ENCODE measurements around the gene EXOC6.

Gene EXOC6

DNA sequence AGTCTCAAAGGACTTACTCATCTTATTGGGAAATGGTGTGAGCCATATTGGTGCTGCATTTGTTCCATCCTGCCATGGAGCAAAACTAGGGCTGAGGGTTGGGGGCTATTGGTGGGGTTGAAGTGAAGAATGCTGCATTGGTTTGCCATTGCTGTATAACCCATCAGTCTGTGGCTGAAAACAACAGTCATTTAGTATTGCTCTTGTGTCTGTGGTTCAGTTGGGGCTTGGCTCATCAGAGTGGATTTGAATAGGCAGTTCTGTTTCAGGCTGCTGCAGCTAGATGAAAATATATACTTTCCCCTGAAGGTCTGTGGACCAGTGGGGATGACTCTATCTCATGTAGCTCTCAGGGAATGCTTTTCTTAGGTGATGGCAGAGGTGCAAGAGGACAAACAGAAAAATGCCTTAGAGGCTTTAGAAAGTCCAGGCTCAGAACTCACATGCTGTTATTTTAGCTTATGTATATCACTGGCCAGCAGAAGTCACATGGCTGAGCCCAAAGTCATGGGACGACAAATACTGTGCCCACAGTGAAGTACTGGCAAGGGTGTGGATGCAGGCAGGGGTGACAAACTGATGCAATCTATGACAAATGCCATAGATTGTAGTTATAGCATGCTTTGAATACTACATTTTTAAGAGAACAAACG is 15.2 kb upstream of the EXOC6 start:
- in situ Hi-C loops (cut with MboI; ENCODE audit: low sequenced_read_pairs), result no loop called here

DNA sequence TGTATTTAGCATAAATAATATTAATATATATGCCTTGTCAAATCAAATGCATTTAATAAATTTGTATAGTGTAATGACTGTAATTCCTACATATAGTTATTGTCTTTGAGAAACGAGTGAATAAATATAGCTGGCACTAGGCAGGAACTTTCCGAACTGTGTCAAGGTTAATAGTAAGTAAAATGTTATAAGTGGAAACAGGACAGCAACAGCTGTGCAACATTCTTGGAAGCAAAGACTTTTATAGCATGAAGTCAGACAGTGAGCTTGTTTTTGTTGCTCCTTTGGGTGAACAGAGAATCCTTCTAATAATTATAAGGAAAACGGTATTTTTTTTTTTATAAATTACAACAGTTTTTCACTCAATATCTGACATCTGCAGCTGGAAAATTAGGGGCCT is 14.0 kb upstream of the EXOC6 start:
- in situ Hi-C loops (cut with MboI; ENCODE audit: low sequenced_read_pairs), result no loop called here

DNA sequence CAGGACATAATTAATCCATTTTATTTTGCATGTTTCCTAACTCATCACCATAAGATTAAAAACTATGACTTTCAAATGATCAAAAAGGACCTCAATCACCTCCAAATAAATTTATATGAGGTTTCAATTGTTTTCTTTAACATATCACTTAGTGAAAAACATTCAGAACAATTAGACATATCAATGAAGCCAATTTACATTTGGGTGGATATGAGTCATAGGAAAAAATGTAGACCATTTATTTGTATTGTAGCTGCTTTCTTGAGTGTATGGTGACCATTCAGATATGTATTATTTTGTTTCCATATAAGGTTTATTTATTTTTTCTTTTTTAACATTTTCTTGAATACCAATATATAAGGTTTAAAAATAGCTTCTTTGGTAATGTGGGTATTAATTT is 13.3 kb upstream of the EXOC6 start:
- in situ Hi-C loops (cut with MboI; ENCODE audit: low sequenced_read_pairs), result no loop called here

DNA sequence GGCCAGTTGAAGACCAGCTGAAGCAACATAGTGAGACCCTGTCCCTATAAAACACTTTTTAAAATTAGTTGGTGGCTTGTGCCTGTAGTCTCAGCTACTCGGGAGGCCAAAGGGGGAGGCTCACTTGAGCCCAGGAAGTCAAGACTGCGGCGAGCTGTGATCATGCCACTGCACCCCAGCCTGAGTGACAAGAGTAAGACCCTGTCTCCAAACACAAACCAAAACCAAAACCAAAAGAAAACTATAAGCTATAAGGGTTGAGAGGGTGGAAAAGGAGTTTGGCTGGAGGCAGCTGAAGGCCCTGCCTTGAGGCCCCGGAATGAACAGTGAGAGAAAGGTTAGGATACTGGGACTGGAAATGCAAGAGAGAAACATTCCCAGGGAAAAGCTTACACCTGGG is 10.9 kb upstream of the EXOC6 start:
- in situ Hi-C loops (cut with MboI; ENCODE audit: low sequenced_read_pairs), result no loop called here

DNA sequence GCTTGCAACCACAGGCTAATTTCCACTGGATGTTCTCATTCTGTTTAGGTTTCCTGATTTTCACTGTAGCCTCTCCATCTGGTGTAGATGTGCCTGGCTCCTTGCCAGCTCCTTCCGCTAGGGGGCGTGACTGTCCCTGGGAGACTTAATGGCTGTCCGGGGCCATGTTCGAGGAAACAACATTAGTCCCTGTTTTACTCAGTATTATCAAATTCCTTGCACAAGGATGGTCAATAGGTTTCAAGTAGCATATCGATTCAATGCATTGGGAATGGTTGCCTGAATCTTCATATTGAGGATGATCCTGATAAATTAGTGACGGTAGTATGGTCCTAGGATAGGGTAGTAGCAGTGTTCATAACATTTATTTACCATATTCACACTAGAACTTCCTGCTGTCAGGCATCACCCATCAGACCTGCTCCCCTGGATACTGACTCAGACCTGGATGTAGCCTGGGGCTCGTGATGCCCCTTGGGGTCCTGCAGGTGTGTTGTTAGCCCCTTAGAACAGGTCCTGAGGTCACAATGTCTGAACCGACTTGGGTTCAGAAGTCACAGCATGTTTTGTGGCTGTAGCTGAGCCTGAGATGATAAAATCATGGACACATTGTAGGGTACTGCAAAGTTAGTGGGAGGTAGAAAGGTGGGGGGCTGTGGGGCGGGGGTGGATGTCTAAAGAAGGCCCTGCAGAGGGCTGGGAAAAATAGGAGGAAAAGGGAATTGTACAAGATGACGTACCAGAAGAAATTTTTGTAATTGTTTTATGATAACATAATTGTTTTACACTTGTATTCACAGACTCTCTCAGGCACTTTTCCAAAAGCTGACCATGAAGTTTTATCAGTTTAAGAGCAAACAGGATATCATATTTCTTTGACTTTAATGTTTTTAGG is 8.9 kb upstream of the EXOC6 start:
- in situ Hi-C loops (cut with MboI; ENCODE audit: low sequenced_read_pairs), result no loop called here

DNA sequence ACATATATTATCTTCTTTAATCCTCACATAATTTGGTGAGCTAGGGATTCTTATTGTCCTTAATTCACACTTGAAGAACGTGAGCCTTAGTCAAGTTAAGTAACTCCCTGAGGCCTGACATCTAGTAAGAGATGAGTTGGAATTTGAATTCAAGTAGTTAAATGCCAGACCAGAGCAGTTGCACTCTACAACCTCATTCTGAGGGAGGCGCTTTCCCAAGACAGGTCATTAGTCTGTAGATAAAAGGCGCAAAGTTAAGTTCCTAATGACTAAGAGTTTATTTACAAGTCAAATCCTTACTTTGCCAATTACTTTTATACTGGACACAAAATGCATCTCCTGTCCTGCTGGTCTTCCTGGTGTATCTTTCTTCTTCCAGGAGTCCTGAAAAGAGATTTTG is 3.6 kb upstream of the EXOC6 start:
- in situ Hi-C loops (cut with MboI; ENCODE audit: low sequenced_read_pairs), result no loop called here

DNA sequence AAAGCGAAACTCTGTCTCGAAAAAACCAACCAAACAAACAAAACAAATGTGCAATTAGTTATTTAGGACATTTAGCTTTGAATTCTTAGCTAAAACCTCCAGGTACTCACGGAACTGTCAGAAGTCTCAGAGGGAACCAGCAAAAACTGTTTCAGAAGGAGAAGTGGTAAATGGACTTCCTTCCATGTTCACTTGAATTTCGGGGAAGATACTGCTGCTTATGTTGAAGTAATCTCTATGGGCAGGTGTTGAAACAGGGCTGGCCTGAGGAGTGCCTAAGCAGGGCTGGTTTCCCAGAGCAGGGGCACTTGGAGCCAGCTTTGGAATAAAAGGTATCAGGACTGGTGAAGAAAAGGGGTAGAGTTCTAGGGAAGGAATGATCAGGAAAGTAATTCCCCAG is 2.4 kb upstream of the EXOC6 start:
- in situ Hi-C loops (cut with MboI; ENCODE audit: low sequenced_read_pairs), result no loop called here

DNA sequence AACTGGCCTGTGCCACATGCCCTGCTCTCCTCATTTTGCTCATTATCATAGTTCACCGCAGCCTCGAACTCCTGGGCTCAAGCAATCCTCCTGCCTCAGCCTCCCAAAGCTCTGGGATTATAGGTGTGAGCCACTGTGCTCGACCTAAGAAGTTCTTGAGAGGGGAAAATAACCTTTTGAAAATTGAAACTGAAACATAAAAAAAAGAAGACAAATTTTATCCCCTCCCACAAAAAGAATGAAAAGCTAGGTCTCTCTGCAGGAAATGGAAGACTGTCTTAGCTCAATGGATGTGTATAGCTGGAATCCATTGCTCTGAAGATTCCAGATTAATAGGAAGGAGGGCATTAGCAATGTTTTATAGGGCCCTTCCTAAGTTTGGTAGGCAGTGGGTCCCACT is 2.0 kb upstream of the EXOC6 start:
- in situ Hi-C loops (cut with MboI; ENCODE audit: low sequenced_read_pairs), result no loop called here

DNA sequence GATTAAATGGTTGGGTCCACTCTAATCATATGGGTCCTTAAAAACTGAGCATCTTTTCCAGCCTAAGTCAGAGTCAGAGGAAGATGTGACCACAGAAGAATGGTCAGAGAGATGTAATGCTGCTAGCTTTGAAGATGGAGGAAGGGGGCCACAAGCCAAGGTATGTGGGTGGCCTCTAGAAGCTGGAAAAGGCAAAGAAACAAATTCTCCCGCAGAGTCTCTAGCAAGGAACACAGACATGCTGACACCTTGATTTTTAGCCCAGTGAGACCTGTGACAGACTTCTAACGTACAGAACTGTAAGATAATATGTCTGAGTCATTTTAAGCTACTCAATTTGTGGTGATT is 1.5 kb upstream of the EXOC6 start:
- in situ Hi-C loops (cut with MboI; ENCODE audit: low sequenced_read_pairs), result no loop called here

DNA sequence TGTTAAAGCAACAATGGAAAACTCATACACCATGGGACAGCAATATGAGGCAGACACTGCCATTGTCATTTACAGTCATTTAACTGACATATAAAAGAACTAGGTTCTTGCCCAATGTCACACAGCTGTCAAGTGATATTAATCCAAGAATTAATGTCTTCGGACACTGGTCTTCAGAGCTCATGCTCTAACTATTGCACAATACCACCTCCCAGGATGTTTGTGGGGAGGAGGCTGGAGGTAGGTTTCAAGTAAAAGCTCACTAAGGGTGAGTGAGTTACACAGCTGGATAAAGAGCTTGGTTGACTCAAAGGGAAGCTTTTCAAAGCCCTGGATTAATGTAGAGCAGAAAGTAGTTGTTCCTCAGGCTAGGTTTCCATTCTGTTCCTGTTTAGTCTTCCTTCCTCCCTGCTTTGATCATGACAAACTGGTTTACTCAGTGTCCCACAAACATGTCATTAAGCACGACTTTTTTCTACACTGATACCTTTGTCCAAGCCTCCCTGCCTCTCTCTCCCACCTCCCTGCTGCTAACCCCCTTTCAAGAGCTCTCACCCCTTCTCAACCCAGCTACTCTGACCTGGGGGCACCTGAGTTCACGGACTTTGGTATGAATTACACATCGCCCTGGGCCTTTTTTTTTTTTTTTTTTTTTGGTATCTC is 987 bp upstream of the EXOC6 start:
- in situ Hi-C loops (cut with MboI; ENCODE audit: low sequenced_read_pairs), result no loop called here

DNA sequence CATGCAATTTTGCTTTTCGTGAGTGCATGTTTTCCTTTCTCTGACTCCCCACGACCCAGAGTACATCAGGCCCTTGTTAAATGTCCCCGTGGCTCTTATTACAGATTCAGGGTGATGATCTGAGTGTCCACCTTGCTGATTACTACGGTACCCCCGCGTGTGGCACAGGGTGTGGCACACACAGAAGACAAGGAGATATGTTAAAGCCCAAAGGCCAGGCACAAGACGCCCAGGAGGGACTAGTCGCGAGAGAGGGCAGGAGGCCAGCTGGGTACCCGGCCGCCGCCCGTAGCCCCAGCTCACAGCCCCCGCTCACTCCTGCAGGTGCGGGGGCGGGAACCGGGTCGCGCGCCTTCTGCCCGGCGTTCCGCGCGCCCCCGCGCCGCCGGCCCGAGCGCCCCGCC is 281 bp upstream of the EXOC6 start:
- in situ Hi-C loops (cut with MboI; ENCODE audit: low sequenced_read_pairs), result no loop called here

DNA sequence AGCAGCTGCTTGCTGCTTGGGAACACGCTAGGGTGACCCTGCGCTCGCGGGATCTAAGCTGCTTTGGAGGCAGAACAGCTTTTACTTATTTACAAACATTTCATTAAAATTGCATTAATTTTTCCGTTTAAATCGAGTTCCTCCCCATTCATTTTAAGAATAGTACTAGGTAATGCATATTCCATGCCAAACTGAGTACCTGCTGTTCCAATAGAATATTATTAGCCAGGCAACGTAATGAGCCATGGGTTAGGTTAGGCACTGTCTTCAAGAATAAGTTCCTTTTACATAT is 860 bp downstream of the EXOC6 start:
- in situ Hi-C loops (cut with MboI; ENCODE audit: low sequenced_read_pairs), result no loop called here

DNA sequence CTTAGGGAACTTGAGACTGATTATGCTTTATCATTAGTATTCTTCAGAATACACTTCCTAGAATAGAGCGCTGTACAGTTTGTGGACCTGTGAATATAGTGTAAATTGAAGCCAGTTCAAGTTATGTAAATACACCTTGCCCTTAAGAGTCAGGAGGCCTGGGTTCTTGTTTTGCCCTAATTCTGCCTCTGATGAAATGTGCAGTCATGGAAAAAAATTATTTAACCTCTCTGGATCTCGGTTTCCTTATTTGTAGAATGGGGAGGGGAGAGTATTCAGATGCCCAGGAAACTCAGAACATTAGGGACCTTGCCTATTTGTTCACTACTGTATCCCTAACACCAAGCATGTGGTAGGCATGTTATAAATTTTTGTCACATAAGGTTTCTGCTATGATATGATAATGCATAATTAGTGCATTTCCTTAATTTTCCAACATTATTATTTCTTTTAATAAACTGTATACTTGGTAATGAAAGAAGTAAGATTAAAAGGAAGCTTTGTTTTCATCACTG is 1.3 kb downstream of the EXOC6 start:
- in situ Hi-C loops (cut with MboI; ENCODE audit: low sequenced_read_pairs), result no loop called here

DNA sequence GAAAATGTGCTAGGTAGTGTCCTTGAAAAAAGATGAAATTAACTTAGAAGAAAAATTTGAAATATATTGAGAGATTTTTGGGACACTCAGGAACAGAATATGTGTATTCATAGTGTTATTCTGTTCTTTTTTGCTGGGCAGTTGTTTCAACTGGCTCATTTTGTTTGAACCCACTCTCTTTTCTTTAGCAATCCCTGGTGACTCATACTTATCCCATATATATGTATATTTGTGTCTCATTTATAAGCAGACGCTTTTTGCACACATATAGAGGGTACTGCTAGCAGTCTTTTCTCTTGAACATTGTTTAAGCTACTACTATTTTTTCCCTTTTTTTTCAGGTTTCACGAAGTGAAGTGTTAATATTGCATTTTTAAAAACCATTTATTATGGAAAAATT is 1.9 kb downstream of the EXOC6 start:
- in situ Hi-C loops (cut with MboI; ENCODE audit: low sequenced_read_pairs), result no loop called here

DNA sequence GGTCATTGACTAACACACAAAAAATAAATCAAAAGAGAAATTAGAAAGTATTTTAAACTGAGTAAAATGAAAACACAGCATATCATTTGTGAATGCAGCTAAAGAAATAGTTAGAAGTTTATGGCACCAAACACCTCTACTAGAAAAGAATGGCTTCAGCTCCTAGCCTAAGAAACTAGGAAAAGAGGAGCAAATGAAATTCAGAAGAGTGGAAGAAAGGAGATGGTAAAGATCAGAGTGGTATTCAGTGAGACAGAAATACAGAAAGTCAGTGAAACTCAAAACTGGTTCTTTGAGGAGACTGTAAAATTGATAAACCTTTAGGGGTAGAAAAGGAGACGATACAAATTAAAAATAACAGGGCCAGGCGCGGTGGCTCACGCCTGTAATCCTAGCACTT is 2.7 kb downstream of the EXOC6 start:
- in situ Hi-C loops (cut with MboI; ENCODE audit: low sequenced_read_pairs), result no loop called here

DNA sequence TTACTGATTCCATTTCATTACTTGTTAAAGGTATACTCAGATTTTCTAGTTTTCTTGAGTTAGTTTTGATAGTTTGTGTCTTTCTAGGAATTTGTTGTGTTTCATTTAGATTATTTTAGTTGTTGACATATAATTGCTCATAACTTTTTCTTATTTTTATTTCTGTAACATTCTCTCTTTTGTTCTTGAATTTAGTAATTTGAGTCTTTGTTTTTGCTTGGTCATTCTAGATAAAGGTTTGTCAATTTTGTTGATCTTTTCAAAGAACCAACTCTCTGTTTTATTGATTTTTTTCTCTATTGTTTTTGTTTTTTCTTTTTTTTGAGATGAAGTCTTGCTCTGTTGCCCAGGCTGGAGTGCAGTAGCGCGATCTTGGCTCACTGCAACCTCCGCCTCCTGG is 7.2 kb downstream of the EXOC6 start:
- in situ Hi-C loops (cut with MboI; ENCODE audit: low sequenced_read_pairs), result no loop called here

DNA sequence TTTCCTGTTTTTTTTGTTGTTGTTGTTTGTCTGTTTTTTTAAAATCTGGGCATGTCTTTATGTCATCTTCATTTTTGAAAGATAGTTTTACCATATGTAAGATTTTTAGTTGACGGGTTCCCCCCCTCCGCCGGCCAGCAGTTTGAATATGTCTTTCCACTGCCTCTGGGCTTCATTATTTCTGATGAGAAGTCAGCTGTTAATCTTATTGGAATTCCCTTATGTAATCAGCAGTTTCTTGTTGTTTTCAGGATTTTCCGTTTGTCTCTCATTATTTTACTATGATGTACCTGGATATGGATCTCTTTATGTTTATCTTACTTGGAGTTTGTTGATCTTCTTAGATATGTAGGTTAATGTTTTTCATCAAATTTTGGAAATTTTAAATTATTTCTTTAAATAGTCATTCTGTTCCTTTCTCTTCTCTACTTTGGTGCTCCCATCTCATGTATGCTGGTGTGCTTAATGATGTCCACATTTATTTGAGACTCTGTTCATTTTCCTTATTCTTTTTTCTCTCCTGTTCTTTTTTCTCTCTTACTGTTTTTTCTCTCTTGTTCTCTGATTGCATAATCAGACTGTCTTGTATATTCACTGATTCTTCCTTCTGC is 9.7 kb downstream of the EXOC6 start:
- in situ Hi-C loops (cut with MboI; ENCODE audit: low sequenced_read_pairs), result no loop called here

DNA sequence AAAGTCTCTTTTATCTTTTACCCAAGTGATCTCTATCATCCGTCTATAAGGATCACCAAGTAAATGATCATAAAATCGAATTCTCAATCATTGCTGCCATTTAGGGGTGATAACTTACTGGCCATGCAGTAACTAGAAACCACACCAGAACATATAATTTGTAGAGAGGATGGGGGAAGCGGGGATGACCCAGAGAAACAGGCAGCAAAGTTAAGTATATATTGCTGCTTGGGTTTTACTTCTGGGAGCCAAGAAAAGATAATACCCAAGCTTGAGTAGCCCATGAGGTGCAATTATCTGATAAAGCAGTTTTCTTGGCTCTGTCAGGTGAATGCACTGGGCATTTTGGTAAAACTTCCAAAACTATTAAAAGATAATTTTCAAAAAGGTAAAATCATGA is 18.9 kb downstream of the EXOC6 start:
- in situ Hi-C loops (cut with MboI; ENCODE audit: low sequenced_read_pairs), result no loop called here

DNA sequence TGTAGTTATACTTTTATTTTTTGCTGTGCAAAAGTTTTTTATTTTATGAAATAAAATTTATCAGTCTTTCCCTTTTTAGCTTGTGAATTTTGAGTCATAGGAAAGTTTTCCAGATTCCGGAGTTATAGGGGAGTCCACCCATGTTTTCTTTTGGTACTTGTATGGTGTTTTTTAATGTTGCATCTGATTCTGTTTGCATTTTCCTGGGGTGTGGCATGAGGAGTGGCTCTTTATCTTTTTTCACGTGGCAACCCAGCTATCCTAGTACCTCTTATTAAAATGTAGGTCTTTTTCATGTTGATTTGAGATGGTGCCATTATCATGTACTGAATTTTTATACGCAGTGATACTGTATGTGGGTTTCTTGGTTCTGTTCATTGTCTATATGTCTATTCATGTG is 19.7 kb downstream of the EXOC6 start:
- in situ Hi-C loops (cut with MboI; ENCODE audit: low sequenced_read_pairs), result no loop called here

DNA sequence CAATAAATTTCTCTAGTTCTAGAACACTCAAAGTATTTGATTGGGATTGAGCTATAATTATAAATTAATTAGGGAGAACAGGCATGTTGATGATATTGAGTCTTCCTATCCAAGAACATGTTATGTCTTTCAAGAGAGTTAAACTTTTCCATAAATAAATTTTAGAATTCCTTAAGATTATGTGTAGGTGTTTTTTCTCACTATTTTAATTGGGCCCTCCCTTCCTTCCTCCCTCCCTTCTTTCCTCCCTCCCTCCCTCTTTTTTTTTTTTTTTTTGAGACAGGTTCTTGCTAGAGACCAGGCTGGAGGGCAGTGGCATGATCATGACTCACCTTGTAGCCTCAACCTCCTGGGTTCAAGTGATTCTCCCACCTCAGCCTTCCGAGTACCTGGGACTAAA is 20.2 kb downstream of the EXOC6 start:
- in situ Hi-C loops (cut with MboI; ENCODE audit: low sequenced_read_pairs), result no loop called here

DNA sequence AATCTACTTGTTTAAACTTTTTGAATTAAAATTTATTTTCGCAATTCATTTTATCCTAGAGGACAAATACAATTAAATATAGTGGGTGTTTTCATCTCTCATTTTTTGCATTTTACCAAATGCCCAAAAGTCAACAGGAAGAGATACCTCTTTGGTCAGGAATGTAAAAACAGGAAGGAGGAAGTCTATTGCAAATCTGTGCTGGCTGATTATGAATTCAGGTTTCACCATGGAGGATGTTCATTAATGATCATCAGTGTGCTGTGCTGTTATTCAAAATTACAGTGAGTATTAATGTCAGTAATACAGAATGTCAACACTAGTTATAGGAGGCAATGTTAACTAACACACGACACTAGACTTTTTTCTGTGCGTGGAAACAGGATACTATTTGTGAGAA is 24.7 kb downstream of the EXOC6 start:
- in situ Hi-C loops (cut with MboI; ENCODE audit: low sequenced_read_pairs), result no loop called here

DNA sequence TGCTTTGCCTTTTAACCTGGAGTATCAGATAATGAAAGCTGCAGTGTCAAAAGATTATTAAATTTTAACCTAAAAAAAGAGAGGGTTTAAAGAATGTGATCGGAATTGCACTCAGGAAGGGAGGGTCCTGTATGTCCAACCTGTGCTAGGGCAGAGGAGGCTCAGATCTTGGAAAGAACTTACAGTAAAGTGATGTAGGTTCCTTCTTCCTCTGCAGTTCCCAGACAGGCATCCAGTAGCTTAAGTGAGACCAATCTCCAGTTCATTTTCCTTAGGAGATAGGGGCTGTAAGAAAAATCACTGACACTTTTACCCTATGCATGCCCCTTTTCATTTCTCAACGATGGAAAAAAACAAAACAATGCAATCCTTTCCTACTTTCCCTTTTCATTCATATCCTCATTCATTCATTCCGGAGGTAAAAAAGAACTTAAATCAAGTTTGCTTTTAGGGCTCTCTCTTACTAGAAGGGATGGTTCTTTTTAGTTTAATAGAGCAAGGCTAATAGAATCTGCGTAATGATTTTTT is 28.3 kb downstream of the EXOC6 start:
- in situ Hi-C loops (cut with MboI; ENCODE audit: low sequenced_read_pairs), result no loop called here
